Aorta (tissue), 5 donors: ENCODE data around the gene CDC27. TPM values are rescaled to one million over a fixed set of nuclear protein-coding genes. Genes with fewer than 3 reads are reported as not detected.
A peak's percentile ranks its signal among the peaks of the same experiment; 100 is the strongest.

Source experiments
- ATAC-seq: fragments of 200-7000 bp; cut with Tn5 transposase; one replicate; pipeline ENCODE4 v1.9.1; 2022; ENCODE audit warnings: moderate library complexity; ENCODE audit not compliant: low FRiP score
- DNase-seq, 2 donors: peaks; one replicate each; pipeline ENCODE4 v3.0.0-alpha.2; 2020
- H3K27ac ChIP-seq, 2 donors: one replicate each; pipeline ENCODE4 v1.5.1; 2013; ENCODE audit warnings: low read length in 2 of 2, mild to moderate bottlenecking in 2 of 2, moderate library complexity in 2 of 2, control low read depth in 1 of 2, inconsistent platforms in 1 of 2, low read depth in 1 of 2
- H3K27me3 ChIP-seq, 2 donors: one replicate each; pipeline ENCODE4 v1.6.1; 2013; ENCODE audit warnings: control low read depth in 1 of 2, low read length in 1 of 2, mild to moderate bottlenecking in 1 of 2, moderate library complexity in 1 of 2; ENCODE audit not compliant: insufficient read depth in 2 of 2, control insufficient read depth in 1 of 2
- H3K36me3 ChIP-seq, 2 donors: one replicate each; pipeline ENCODE4 v1.6.1; 2013; ENCODE audit warnings: control low read depth in 1 of 2, low read length in 1 of 2, mild to moderate bottlenecking in 1 of 2; ENCODE audit not compliant: insufficient read depth in 2 of 2, control insufficient read depth in 1 of 2
- H3K4me1 ChIP-seq, 2 donors: one replicate each; pipeline ENCODE4 v1.6.1; 2013; ENCODE audit warnings: low read length in 2 of 2, control low read depth in 1 of 2, mild to moderate bottlenecking in 1 of 2, moderate library complexity in 1 of 2; ENCODE audit not compliant: insufficient read depth in 2 of 2, control insufficient read depth in 1 of 2
- H3K4me3 ChIP-seq, 2 donors: one replicate each; pipeline ENCODE4 v1.5.1; 2013; ENCODE audit warnings: low read length in 2 of 2, control low read depth in 1 of 2, mild to moderate bottlenecking in 1 of 2
- H3K9me3 ChIP-seq: one replicate; pipeline ENCODE4 v1.6.1; 2013; ENCODE audit warnings: mild to moderate bottlenecking, low read length; ENCODE audit not compliant: control insufficient read depth
- WGBS, 2 donors: extraction: QIAGEN DNeasy Blood & Tissue Kit; methylation state at CpG; one replicate each; pipeline ENCODE4 v1.1.7; 2013; 5-methylcytosine and 5-hydroxymethylcytosine counted together
- intact Hi-C, 2 donors: fragments of 100-400 bp; cut with DNase I; formaldehyde crosslinking; loops; one replicate each; pipeline versions ENCODE4 v1.14.2 to v1.15.0; 2022
- long read RNA-seq, 2 donors: library from polyadenylated mRNA; unstranded; transcript quantifications; one replicate each; pipeline ENCODE4 v2.0.0, GENCODE V29; 2020 to 2021
- polyA plus RNA-seq, 2 donors: library from polyadenylated mRNA; stranded (reverse); fragments of 200-250 nt; gene quantifications; one replicate each; pipeline ENCODE4 v1.2.3, GENCODE V29; 2013
- total RNA-seq, 2 donors: library from RNA; stranded (reverse); fragmentation: NEBNext Ultra II Directional; extraction: Animal tissue kit (Norgen Biotek cat#: 25700); gene quantifications; one replicate each; pipeline ENCODE4 v1.2.1, GENCODE V29; 2021
- donor health status: healthy with polysubstance abuse.
- donor health status: Bipolar disorder and iron deficiency.
- donor health status: DM: no; HTN: no; CAD: no.
- donor health status: DM: no; HTN: no; CAD: no.
- donor health status: DM: yes; HTN: yes; CAD: no.

Gene CDC27
- total RNA-seq, result 100 to 1,000 TPM; 100 to 123 TPM
- polyA plus RNA-seq, result 10 to 100 TPM; 12.1 to 32.4 TPM
- long read RNA-seq, donor 1, full-length matches to known transcripts, result 3 of 59 reads
- long read RNA-seq, donor 1, partial matches to known transcripts, result 40 of 59 reads
- long read RNA-seq, donor 1, other reads (novel, unspliced or antisense), result 16 of 59 reads
- long read RNA-seq, donor 2, partial matches to known transcripts, result 7 of 20 reads
- long read RNA-seq, donor 2, other reads (novel, unspliced or antisense), result 13 of 20 reads

GRCh38 chr17:47188876-47189731 is at the start of gene CDC27:
TSS of gene CDC27 (minus strand) at chr17:47189295. CDS start at chr17:47189172, 123 bp downstream.
- Histone ChIP-seq H3K36me3 (no peaks in the 10 kb centered on the region), H3K4me1 (peaks cover 0 to 4% of the 10 kb centered on the region in 2 donors), H3K4me3 (peak within 1 kb of the TSS; percentile 56 to 78), H3K27me3 (no peaks in the 10 kb centered on the region), H3K27ac (peak within 1 kb of the TSS; percentile 0 to 72), H3K9me3 (no peaks in the 10 kb centered on the region)
- ATAC-seq, result peak; percentile 99
- intact Hi-C loops, result no loop called here
- 1% methylated on average over 55 to 64 of the region's 64 CpGs for WGBS, 2 donors
- peak; percentile 100 for DNase-seq

GRCh38 chr17:47238321-47239010 is 49.4 kb upstream of the CDC27 start:
- DNase-seq (no peak), ATAC-seq (no peak)
- no peak overlapping the region for H3K27ac ChIP-seq
- H3K36me3 ChIP-seq, result no peaks in the 10 kb centered on the region
- intact Hi-C loops, result loop anchor here (5.0 to 10.0 kb wide), 3 partner anchors 34 to 376 kb away; no protein-coding TSS in a partner anchor
- peaks cover 0 to 3% of the 10 kb centered on the region in 2 donors for H3K4me1 ChIP-seq
- H3K9me3 ChIP-seq, result no peaks in the 10 kb centered on the region
- H3K4me3 ChIP-seq, result no peak overlapping the region
- WGBS, 2 donors, result 93 to 94% methylated on average over 28 to 29 of the region's 29 CpGs
- no peaks in the 10 kb centered on the region for H3K27me3 ChIP-seq

GRCh38 chr17:47237841-47238240 is 48.7 kb upstream of the CDC27 start:
- H3K27me3 ChIP-seq, result no peaks in the 10 kb centered on the region
- DNase-seq (no peak), ATAC-seq (no peak)
- H3K4me1 ChIP-seq, result peaks cover 0 to 3% of the 10 kb centered on the region in 2 donors
- 94% methylated on average over 7 of the region's 7 CpGs for WGBS, 2 donors
- H3K9me3 ChIP-seq, result no peaks in the 10 kb centered on the region
- H3K27ac ChIP-seq, result no peak overlapping the region
- intact Hi-C loops, result loop anchor here (5.0 to 10.0 kb wide), 3 partner anchors 34 to 377 kb away; no protein-coding TSS in a partner anchor
- H3K36me3 ChIP-seq, result no peaks in the 10 kb centered on the region
- no peak overlapping the region for H3K4me3 ChIP-seq

GRCh38 chr17:47235923-47236322 is 46.8 kb upstream of the CDC27 start:
- no peak for DNase-seq
- Histone ChIP-seq H3K4me3 (no peak overlapping the region), H3K36me3 (no peaks in the 10 kb centered on the region), H3K27me3 (no peaks in the 10 kb centered on the region), H3K4me1 (peaks cover 0 to 3% of the 10 kb centered on the region in 2 donors), H3K27ac (no peak overlapping the region), H3K9me3 (no peaks in the 10 kb centered on the region)
- 91 to 97% methylated on average over 2 of the region's 2 CpGs for WGBS, 2 donors
- no peak for ATAC-seq
- intact Hi-C loops, result loop anchor here (5.0 to 10.0 kb wide), 3 partner anchors 36 to 379 kb away; no protein-coding TSS in a partner anchor

- intact Hi-C loops, result loop anchor here (5.0 to 10.0 kb wide), 3 partner anchors 37 to 379 kb away; no protein-coding TSS in a partner anchor
- H3K27ac ChIP-seq, result no peak overlapping the region
Measured at GRCh38 chr17:47235506-47235905, 46.4 kb upstream of the CDC27 start.

GRCh38 chr17:47232465-47232864 is 43.4 kb upstream of the CDC27 start:
- no peak for DNase-seq
- 96 to 100% methylated on average over 2 of the region's 2 CpGs for WGBS, 2 donors
- Histone ChIP-seq H3K9me3 (no peaks in the 10 kb centered on the region), H3K36me3 (no peaks in the 10 kb centered on the region), H3K4me1 (no peaks in the 10 kb centered on the region), H3K27me3 (no peaks in the 10 kb centered on the region), H3K4me3 (no peak overlapping the region), H3K27ac (no peak overlapping the region)
- intact Hi-C loops, result loop anchor here in 1 of 2 donors (10.0 kb wide), 1 partner anchor 382 kb away; no protein-coding TSS in a partner anchor
- ATAC-seq, result no peak

More at GRCh38 chr17:47235506-47235905, 46.4 kb upstream of the CDC27 start:
- no peak overlapping the region for H3K4me3 ChIP-seq
- DNase-seq (no peak), ATAC-seq (no peak)
- 70 to 77% methylated on average over 3 of the region's 3 CpGs for WGBS, 2 donors
- H3K4me1 ChIP-seq, result peaks cover 0 to 3% of the 10 kb centered on the region in 2 donors
- H3K9me3 ChIP-seq, result no peaks in the 10 kb centered on the region
- H3K36me3 ChIP-seq, result no peaks in the 10 kb centered on the region
- H3K27me3 ChIP-seq, result no peaks in the 10 kb centered on the region

GRCh38 chr17:47231866-47232265 is 42.8 kb upstream of the CDC27 start:
- H3K36me3 ChIP-seq, result no peaks in the 10 kb centered on the region
- no peak overlapping the region for H3K27ac ChIP-seq
- intact Hi-C loops, result loop anchor here in 1 of 2 donors (10.0 kb wide), 1 partner anchor 383 kb away; no protein-coding TSS in a partner anchor
- WGBS, 2 donors, result 94 to 98% methylated on average over 3 of the region's 3 CpGs
- DNase-seq (no peak), ATAC-seq (no peak)
- no peaks in the 10 kb centered on the region for H3K4me1 ChIP-seq
- no peaks in the 10 kb centered on the region for H3K9me3 ChIP-seq
- no peaks in the 10 kb centered on the region for H3K27me3 ChIP-seq
- no peak overlapping the region for H3K4me3 ChIP-seq

- no peak overlapping the region for H3K27ac ChIP-seq
- no peaks in the 10 kb centered on the region for H3K4me1 ChIP-seq
- intact Hi-C loops, result loop anchor here in 1 of 2 donors (10.0 kb wide), 1 partner anchor 383 kb away; no protein-coding TSS in a partner anchor
- H3K36me3 ChIP-seq, result no peaks in the 10 kb centered on the region
- no peaks in the 10 kb centered on the region for H3K27me3 ChIP-seq
- DNase-seq (no peak), ATAC-seq (no peak)
- 78 to 93% methylated on average over 3 of the region's 3 CpGs for WGBS, 2 donors
- H3K9me3 ChIP-seq, result no peaks in the 10 kb centered on the region
- H3K4me3 ChIP-seq, result no peak overlapping the region
Measured at GRCh38 chr17:47231334-47231733, 42.2 kb upstream of the CDC27 start.
